GM23338 (cell line): ENCODE data around the gene MCM3. TPM values are rescaled to one million over a fixed set of nuclear protein-coding genes. Genes with fewer than 3 reads are reported as not detected.

Experiments used
- ATAC-seq: fragments of 200-7000 bp; cut with Tn5 transposase; 3 replicates; pipeline ENCODE4 v1.9.1; 2020
- DNase-seq: peaks from one replicate; pipeline ENCODE4 v3.0.0-alpha.2; 2015; ENCODE audit warnings: low spot score
- H2AFZ ChIP-seq: fragments of 200-600 bp; sonication (generic); 2 replicates; pipeline ENCODE4 v1.8.0; 2016; ENCODE audit warnings: antibody characterized with exemption, mild to moderate bottlenecking, moderate library complexity
- H3F3A ChIP-seq: fragments of 200-600 bp; sonication (generic); replicated peaks from 2 replicates; pipeline ENCODE4 v1.8.0; 2017; ENCODE audit warnings: antibody characterized with exemption, mixed run types, low read depth
- H3K27ac ChIP-seq: fragments of 200-600 bp; sonication (generic); 2 replicates; pipeline ENCODE4 v1.6.1; 2016; ENCODE audit warnings: low read depth
- H3K27me3 ChIP-seq: fragments of 200-600 bp; sonication (generic); 2 replicates; pipeline ENCODE4 v1.8.0; 2016; ENCODE audit warnings: mild to moderate bottlenecking, mixed run types, moderate library complexity; ENCODE audit not compliant: insufficient read depth
- H3K36me3 ChIP-seq: fragments of 200-600 bp; sonication (generic); 2 replicates; pipeline ENCODE4 v1.8.0; 2016; ENCODE audit warnings: mild to moderate bottlenecking; ENCODE audit not compliant: insufficient read depth
- H3K4me1 ChIP-seq: fragments of 200-600 bp; sonication (generic); 2 replicates; pipeline ENCODE4 v1.8.0; 2016; ENCODE audit warnings: mild to moderate bottlenecking, moderate library complexity; ENCODE audit not compliant: insufficient read depth
- H3K4me2 ChIP-seq: fragments of 200-600 bp; sonication (generic); 2 replicates; pipeline ENCODE4 v1.7.1; 2017; ENCODE audit warnings: mixed run types
- H3K4me3 ChIP-seq: fragments of 200-600 bp; sonication (generic); 2 replicates; pipeline ENCODE4 v1.6.1; 2016; ENCODE audit warnings: mixed run types
- H3K79me2 ChIP-seq: fragments of 200-600 bp; sonication (generic); replicated peaks from 2 replicates; pipeline ENCODE4 v1.8.0; 2017; ENCODE audit warnings: mild to moderate bottlenecking; ENCODE audit not compliant: insufficient read depth
- H3K9me2 ChIP-seq: fragments of 200-600 bp; sonication (generic); 2 replicates; pipeline ENCODE4 v1.8.0; 2017; ENCODE audit not compliant: insufficient read depth
- H4K20me1 ChIP-seq: fragments of 200-600 bp; sonication (generic); replicated peaks from 2 replicates; pipeline ENCODE4 v1.8.0; 2017; ENCODE audit warnings: mild to moderate bottlenecking; ENCODE audit not compliant: insufficient read depth
- H3K27ac Mint-ChIP-seq: 2 replicates; pipeline ENCODE4 v1.8.0; 2020; ENCODE audit warnings: inconsistent platforms, mild to moderate bottlenecking, moderate library complexity, mixed read lengths
- H3K27me3 Mint-ChIP-seq: 3 replicates; pipeline ENCODE4 v1.8.0; 2022; ENCODE audit warnings: low read depth, mild to moderate bottlenecking, moderate library complexity, mixed read lengths, inconsistent platforms; ENCODE audit not compliant: insufficient read depth, poor library complexity
- H3K36me3 Mint-ChIP-seq: 3 replicates; pipeline ENCODE4 v1.8.0; 2021; ENCODE audit warnings: low read depth, mild to moderate bottlenecking, inconsistent platforms, moderate library complexity, mixed read lengths
- H3K4me1 Mint-ChIP-seq: 3 replicates; pipeline ENCODE4 v1.8.0; 2020; ENCODE audit warnings: mild to moderate bottlenecking, inconsistent platforms, mixed read lengths
- H3K4me3 Mint-ChIP-seq: 3 replicates; pipeline ENCODE4 v1.8.0; 2021; ENCODE audit warnings: moderate library complexity, mild to moderate bottlenecking, inconsistent platforms, mixed read lengths
- H3K9me3 Mint-ChIP-seq: 3 replicates; pipeline ENCODE4 v1.8.0; 2020; ENCODE audit warnings: moderate library complexity, mild to moderate bottlenecking, inconsistent platforms, mixed read lengths
- CREB1 ChIP-seq: fragments of 250-450 bp; sonication (Bioruptor Pico); IDR thresholded peaks from 2 replicates; pipeline ENCODE4 v1.5.0; 2020; ENCODE audit warnings: low read depth, mild to moderate bottlenecking, moderate library complexity
- EZH2 ChIP-seq: fragments of 200-600 bp; sonication (generic); IDR thresholded peaks from one replicate; pipeline ENCODE4 v1.8.0; 2017; ENCODE audit warnings: antibody characterized with exemption, mild to moderate bottlenecking, low read depth; ENCODE audit not compliant: unreplicated experiment
- EZH2phosphoT487 ChIP-seq: fragments of 200-600 bp; sonication (generic); IDR thresholded peaks from one replicate; pipeline ENCODE4 v1.8.1; 2018; ENCODE audit warnings: antibody characterized with exemption; ENCODE audit not compliant: unreplicated experiment
- JUNB ChIP-seq: IDR thresholded peaks from one replicate; pipeline ENCODE4 v1.6.1; 2016; ENCODE audit warnings: antibody characterized with exemption; ENCODE audit not compliant: unreplicated experiment
- NANOG ChIP-seq: IDR thresholded peaks from 2 replicates; pipeline ENCODE4 v1.6.1; 2016; ENCODE audit warnings: antibody characterized with exemption, borderline replicate concordance
- POLR2AphosphoS5 ChIP-seq: IDR thresholded peaks from 2 replicates; pipeline ENCODE4 v1.6.1; 2016; ENCODE audit warnings: antibody characterized with exemption, low read depth
- STAT1 ChIP-seq: IDR thresholded peaks from one replicate; pipeline ENCODE4 v1.6.1; 2016; ENCODE audit warnings: antibody characterized with exemption; ENCODE audit not compliant: unreplicated experiment
- ZNF114 ChIP-seq: fragments of 250-450 bp; sonication (Bioruptor Pico); IDR thresholded peaks from 2 replicates; pipeline ENCODE4 v1.5.0; 2020; ENCODE audit warnings: mild to moderate bottlenecking, moderate library complexity
- ZNF331 ChIP-seq: fragments of 250-450 bp; sonication (Bioruptor Pico); IDR thresholded peaks from 2 replicates; pipeline ENCODE4 v1.5.0; 2020; ENCODE audit warnings: low read depth, mild to moderate bottlenecking, moderate library complexity
- polyA plus RNA-seq: library from polyadenylated mRNA; unstranded; fragments of >200 nt; fragmentation: Nextera tagmentation; extraction: Ambion mirVana; gene quantifications from 2 replicates; pipeline ENCODE4 v1.2.1, GENCODE V29; 2016
- total RNA-seq: library from RNA; depleted of rRNA; stranded (reverse); fragments of >200 nt; shearing (Covaris generic); gene quantifications from 2 replicates; pipeline ENCODE4 v1.2.3, GENCODE V29; 2014
- TF ChIP-seq, protein P1 (sequence below): IDR thresholded peaks from one replicate; pipeline ENCODE4 v1.6.1; 2018; ENCODE audit warnings: antibody characterized with exemption; ENCODE audit not compliant: unreplicated experiment
- TF ChIP-seq, protein P2 (sequence below): fragments of 250-450 bp; sonication (Bioruptor Pico); IDR thresholded peaks from 2 replicates; pipeline ENCODE4 v1.5.0; 2020; ENCODE audit warnings: mild to moderate bottlenecking, moderate library complexity
- TF ChIP-seq, protein P3 (sequence below): IDR thresholded peaks from 2 replicates; pipeline ENCODE4 v1.6.1; 2016; ENCODE audit warnings: antibody characterized with exemption
- TF ChIP-seq, protein P4 (sequence below), 2 experiments: fragments of 200-600 bp in 1 of 2; sonication (generic) in 1 of 2; conservative IDR thresholded peaks; 2 replicates each; pipeline versions ENCODE4 v1.5.1 to v1.6.1; 2016 to 2017; ENCODE audit warnings: antibody characterized with exemption in 2 of 2, low read depth in 2 of 2, mild to moderate bottlenecking in 2 of 2, moderate library complexity in 1 of 2

Gene MCM3
- total and polyA plus RNA-seq, 2 experiments from 2014 or later = 157 to 369 TPM

DNA sequence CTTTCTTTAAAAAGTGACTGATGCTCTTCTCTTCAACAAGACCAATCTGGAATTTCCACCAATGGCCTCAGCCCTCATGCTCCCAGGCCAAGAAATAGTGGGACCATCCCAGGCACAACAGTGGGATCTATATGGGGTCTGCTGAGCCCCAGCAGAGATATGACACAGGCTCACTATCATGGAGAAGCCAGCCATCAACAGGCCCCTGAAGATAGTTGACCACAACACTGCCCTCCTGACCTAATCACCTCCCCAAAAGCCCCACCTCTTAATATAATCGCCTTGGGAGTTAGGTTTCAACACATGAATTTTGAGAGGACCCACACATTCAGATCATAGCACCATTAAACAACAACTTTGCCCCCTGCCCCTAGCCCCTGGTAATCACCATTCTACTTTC lies 16.8 kb upstream of the MCM3 start:
- ATAC-seq = no peak
- no peak overlapping the region for H3K4me3 Mint-ChIP-seq

More for the DNA sequence above, 16.8 kb upstream of the MCM3 start:
- Histone ChIP-seq H3K4me2 (no peak overlapping the region), H3K27ac (no peak overlapping the region), H3K4me1 (no peaks in the 10 kb centered on the region), H3K9me2 (no peaks in the 10 kb centered on the region), H3K27me3 (0 out of 2 replicates have a peak, but pooled peaks cover 3% of the 10 kb centered on the region), H3K4me3 (no peak overlapping the region), H4K20me1 (no peaks in the 10 kb centered on the region), H3F3A (no peaks in the 10 kb centered on the region), H3K79me2 (no peaks in the 10 kb centered on the region), H2AFZ (no peak overlapping the region), H3K36me3 (no peaks in the 10 kb centered on the region)
- DNase-seq = no peak
- H3K27ac Mint-ChIP-seq = no peak overlapping the region
- TF ChIP-seq, protein P1, sequence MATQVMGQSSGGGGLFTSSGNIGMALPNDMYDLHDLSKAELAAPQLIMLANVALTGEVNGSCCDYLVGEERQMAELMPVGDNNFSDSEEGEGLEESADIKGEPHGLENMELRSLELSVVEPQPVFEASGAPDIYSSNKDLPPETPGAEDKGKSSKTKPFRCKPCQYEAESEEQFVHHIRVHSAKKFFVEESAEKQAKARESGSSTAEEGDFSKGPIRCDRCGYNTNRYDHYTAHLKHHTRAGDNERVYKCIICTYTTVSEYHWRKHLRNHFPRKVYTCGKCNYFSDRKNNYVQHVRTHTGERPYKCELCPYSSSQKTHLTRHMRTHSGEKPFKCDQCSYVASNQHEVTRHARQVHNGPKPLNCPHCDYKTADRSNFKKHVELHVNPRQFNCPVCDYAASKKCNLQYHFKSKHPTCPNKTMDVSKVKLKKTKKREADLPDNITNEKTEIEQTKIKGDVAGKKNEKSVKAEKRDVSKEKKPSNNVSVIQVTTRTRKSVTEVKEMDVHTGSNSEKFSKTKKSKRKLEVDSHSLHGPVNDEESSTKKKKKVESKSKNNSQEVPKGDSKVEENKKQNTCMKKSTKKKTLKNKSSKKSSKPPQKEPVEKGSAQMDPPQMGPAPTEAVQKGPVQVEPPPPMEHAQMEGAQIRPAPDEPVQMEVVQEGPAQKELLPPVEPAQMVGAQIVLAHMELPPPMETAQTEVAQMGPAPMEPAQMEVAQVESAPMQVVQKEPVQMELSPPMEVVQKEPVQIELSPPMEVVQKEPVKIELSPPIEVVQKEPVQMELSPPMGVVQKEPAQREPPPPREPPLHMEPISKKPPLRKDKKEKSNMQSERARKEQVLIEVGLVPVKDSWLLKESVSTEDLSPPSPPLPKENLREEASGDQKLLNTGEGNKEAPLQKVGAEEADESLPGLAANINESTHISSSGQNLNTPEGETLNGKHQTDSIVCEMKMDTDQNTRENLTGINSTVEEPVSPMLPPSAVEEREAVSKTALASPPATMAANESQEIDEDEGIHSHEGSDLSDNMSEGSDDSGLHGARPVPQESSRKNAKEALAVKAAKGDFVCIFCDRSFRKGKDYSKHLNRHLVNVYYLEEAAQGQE = no peak
- TF ChIP-seq JUNB = no peak
- TF ChIP-seq, protein P2, sequence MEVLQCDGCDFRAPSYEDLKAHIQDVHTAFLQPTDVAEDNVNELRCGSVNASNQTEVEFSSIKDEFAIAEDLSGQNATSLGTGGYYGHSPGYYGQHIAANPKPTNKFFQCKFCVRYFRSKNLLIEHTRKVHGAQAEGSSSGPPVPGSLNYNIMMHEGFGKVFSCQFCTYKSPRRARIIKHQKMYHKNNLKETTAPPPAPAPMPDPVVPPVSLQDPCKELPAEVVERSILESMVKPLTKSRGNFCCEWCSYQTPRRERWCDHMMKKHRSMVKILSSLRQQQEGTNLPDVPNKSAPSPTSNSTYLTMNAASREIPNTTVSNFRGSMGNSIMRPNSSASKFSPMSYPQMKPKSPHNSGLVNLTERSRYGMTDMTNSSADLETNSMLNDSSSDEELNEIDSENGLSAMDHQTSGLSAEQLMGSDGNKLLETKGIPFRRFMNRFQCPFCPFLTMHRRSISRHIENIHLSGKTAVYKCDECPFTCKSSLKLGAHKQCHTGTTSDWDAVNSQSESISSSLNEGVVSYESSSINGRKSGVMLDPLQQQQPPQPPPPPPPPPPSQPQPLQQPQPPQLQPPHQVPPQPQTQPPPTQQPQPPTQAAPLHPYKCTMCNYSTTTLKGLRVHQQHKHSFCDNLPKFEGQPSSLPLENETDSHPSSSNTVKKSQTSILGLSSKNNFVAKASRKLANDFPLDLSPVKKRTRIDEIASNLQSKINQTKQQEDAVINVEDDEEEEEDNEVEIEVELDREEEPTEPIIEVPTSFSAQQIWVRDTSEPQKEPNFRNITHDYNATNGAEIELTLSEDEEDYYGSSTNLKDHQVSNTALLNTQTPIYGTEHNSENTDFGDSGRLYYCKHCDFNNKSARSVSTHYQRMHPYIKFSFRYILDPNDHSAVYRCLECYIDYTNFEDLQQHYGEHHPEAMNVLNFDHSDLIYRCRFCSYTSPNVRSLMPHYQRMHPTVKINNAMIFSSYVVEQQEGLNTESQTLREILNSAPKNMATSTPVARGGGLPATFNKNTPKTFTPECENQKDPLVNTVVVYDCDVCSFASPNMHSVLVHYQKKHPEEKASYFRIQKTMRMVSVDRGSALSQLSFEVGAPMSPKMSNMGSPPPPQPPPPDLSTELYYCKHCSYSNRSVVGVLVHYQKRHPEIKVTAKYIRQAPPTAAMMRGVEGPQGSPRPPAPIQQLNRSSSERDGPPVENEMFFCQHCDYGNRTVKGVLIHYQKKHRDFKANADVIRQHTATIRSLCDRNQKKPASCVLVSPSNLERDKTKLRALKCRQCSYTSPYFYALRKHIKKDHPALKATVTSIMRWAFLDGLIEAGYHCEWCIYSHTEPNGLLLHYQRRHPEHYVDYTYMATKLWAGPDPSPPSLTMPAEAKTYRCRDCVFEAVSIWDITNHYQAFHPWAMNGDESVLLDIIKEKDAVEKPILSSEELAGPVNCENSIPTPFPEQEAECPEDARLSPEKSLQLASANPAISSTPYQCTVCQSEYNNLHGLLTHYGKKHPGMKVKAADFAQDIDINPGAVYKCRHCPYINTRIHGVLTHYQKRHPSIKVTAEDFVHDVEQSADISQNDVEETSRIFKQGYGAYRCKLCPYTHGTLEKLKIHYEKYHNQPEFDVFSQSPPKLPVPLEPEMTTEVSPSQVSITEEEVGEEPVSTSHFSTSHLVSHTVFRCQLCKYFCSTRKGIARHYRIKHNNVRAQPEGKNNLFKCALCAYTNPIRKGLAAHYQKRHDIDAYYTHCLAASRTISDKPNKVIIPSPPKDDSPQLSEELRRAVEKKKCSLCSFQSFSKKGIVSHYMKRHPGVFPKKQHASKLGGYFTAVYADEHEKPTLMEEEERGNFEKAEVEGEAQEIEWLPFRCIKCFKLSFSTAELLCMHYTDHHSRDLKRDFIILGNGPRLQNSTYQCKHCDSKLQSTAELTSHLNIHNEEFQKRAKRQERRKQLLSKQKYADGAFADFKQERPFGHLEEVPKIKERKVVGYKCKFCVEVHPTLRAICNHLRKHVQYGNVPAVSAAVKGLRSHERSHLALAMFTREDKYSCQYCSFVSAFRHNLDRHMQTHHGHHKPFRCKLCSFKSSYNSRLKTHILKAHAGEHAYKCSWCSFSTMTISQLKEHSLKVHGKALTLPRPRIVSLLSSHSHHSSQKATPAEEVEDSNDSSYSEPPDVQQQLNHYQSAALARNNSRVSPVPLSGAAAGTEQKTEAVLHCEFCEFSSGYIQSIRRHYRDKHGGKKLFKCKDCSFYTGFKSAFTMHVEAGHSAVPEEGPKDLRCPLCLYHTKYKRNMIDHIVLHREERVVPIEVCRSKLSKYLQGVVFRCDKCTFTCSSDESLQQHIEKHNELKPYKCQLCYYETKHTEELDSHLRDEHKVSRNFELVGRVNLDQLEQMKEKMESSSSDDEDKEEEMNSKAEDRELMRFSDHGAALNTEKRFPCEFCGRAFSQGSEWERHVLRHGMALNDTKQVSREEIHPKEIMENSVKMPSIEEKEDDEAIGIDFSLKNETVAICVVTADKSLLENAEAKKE (CRISPR knock-in tag) = no peak
- TF ChIP-seq POLR2AphosphoS5 = no peak
- TF ChIP-seq NANOG = no peak
- no peak for TF ChIP-seq ZNF114 (CRISPR knock-in tag)
- no peak for TF ChIP-seq ZNF331 (CRISPR knock-in tag)
- no peak for TF ChIP-seq STAT1
- TF ChIP-seq EZH2phosphoT487 = no peak
- TF ChIP-seq, protein P3, sequence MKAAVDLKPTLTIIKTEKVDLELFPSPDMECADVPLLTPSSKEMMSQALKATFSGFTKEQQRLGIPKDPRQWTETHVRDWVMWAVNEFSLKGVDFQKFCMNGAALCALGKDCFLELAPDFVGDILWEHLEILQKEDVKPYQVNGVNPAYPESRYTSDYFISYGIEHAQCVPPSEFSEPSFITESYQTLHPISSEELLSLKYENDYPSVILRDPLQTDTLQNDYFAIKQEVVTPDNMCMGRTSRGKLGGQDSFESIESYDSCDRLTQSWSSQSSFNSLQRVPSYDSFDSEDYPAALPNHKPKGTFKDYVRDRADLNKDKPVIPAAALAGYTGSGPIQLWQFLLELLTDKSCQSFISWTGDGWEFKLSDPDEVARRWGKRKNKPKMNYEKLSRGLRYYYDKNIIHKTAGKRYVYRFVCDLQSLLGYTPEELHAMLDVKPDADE = no peak
- TF ChIP-seq, protein P4, sequence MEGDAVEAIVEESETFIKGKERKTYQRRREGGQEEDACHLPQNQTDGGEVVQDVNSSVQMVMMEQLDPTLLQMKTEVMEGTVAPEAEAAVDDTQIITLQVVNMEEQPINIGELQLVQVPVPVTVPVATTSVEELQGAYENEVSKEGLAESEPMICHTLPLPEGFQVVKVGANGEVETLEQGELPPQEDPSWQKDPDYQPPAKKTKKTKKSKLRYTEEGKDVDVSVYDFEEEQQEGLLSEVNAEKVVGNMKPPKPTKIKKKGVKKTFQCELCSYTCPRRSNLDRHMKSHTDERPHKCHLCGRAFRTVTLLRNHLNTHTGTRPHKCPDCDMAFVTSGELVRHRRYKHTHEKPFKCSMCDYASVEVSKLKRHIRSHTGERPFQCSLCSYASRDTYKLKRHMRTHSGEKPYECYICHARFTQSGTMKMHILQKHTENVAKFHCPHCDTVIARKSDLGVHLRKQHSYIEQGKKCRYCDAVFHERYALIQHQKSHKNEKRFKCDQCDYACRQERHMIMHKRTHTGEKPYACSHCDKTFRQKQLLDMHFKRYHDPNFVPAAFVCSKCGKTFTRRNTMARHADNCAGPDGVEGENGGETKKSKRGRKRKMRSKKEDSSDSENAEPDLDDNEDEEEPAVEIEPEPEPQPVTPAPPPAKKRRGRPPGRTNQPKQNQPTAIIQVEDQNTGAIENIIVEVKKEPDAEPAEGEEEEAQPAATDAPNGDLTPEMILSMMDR (conservative IDR thresholded peaks at IDR 0.05; ENCODE audit: low read depth in 2 of 2) = no peak
- TF ChIP-seq CREB1 = no peak
- no peak for TF ChIP-seq EZH2
- H3K4me1 Mint-ChIP-seq = no peaks in the 10 kb centered on the region
- H3K9me3 Mint-ChIP-seq = peaks cover 10% of the 10 kb centered on the region; the same call in 2 of the 3 replicates
- H3K27me3 Mint-ChIP-seq = peaks cover 7% of the 10 kb centered on the region
- H3K36me3 Mint-ChIP-seq = peaks cover 6% of the 10 kb centered on the region
